Measurements from ENCODE around the gene GIMAP1.

GIMAP1 gene

GRCh38 chr7:150722431-150722931 lies 6.1 kb downstream of the GIMAP1 start:
- Histone ChIP-seq H3K9me2 (replicated peaks; ENCODE audit: insufficient read depth, low read length) (no peaks in the 10 kb centered on the region), H3K9ac (ENCODE audit: low read length) (no peak overlapping the region), H3K9me3 (replicated peaks; ENCODE audit: insufficient read depth, low read length) (no peaks in the 10 kb centered on the region), H3F3A (ENCODE audit: insufficient read depth, low read length) (no peaks in the 10 kb centered on the region), H3K27me3 (replicated peaks; ENCODE audit: insufficient read depth, low read length) (no peaks in the 10 kb centered on the region), H3K4me1 (ENCODE audit: low read length) (no peaks in the 10 kb centered on the region), H3K27ac (ENCODE audit: low read length) (no peak overlapping the region), H2AFZ (ENCODE audit: low read length) (no peak overlapping the region), H3K79me2 (ENCODE audit: low read length) (no peaks in the 10 kb centered on the region), H3K4me3 (ENCODE audit: low read length) (no peak overlapping the region), H3K4me2 (ENCODE audit: low read depth, low read length) (no peak overlapping the region), H4K20me1 (ENCODE audit: insufficient read depth, low read length) (no peaks in the 10 kb centered on the region), H3K36me3 (replicated peaks; ENCODE audit: insufficient read depth, low read length) (no peaks in the 10 kb centered on the region)
- no peak for DNase-seq
- TF ChIP-seq CTCF (IDR thresholded peaks at IDR 0.05; ENCODE audit: low read length), result no peak
- TF ChIP-seq EZH2phosphoT487 (IDR thresholded peaks at IDR 0.05; ENCODE audit: low read length), result no peak

GRCh38 chr7:150723467-150723866 lies 7.1 kb downstream of the GIMAP1 start:
- Histone ChIP-seq H2AFZ (ENCODE audit: low read length) (no peak overlapping the region), H3K27ac (ENCODE audit: low read length) (no peak overlapping the region), H3K27me3 (replicated peaks; ENCODE audit: insufficient read depth, low read length) (no peaks in the 10 kb centered on the region), H3K4me2 (ENCODE audit: low read depth, low read length) (no peak overlapping the region), H3F3A (ENCODE audit: insufficient read depth, low read length) (no peaks in the 10 kb centered on the region), H3K79me2 (ENCODE audit: low read length) (no peaks in the 10 kb centered on the region), H3K9me2 (replicated peaks; ENCODE audit: insufficient read depth, low read length) (no peaks in the 10 kb centered on the region), H3K9me3 (replicated peaks; ENCODE audit: insufficient read depth, low read length) (no peaks in the 10 kb centered on the region), H3K9ac (ENCODE audit: low read length) (no peak overlapping the region), H4K20me1 (ENCODE audit: insufficient read depth, low read length) (no peaks in the 10 kb centered on the region), H3K4me3 (ENCODE audit: low read length) (no peak overlapping the region), H3K36me3 (replicated peaks; ENCODE audit: insufficient read depth, low read length) (no peaks in the 10 kb centered on the region), H3K4me1 (ENCODE audit: low read length) (no peaks in the 10 kb centered on the region)
- TF ChIP-seq CTCF (IDR thresholded peaks at IDR 0.05; ENCODE audit: low read length), result no peak
- TF ChIP-seq EZH2 (optimal IDR thresholded peaks at IDR 0.05; ENCODE audit: low read depth, low read length), result no peak
- TF ChIP-seq EZH2phosphoT487 (IDR thresholded peaks at IDR 0.05; ENCODE audit: low read length), result no peak
- DNase-seq, result no peak

- no peaks in the 10 kb centered on the region for H3K9me3 ChIP-seq (replicated peaks; ENCODE audit: insufficient read depth, low read length)
- no peaks in the 10 kb centered on the region for H4K20me1 ChIP-seq (ENCODE audit: insufficient read depth, low read length)
- TF ChIP-seq EZH2 (optimal IDR thresholded peaks at IDR 0.05; ENCODE audit: low read depth, low read length), result no peak
- no peak for TF ChIP-seq EZH2phosphoT487 (IDR thresholded peaks at IDR 0.05; ENCODE audit: low read length)
- TF ChIP-seq CTCF (IDR thresholded peaks at IDR 0.05; ENCODE audit: low read length), result no peak
- H3K4me3 ChIP-seq (ENCODE audit: low read length), result no peak overlapping the region
- H3K36me3 ChIP-seq (replicated peaks; ENCODE audit: insufficient read depth, low read length), result no peaks in the 10 kb centered on the region
- no peaks in the 10 kb centered on the region for H3K79me2 ChIP-seq (ENCODE audit: low read length)
- H3K4me1 ChIP-seq (ENCODE audit: low read length), result no peaks in the 10 kb centered on the region
- no peaks in the 10 kb centered on the region for H3F3A ChIP-seq (ENCODE audit: insufficient read depth, low read length)
- DNase-seq, result no peak
- H2AFZ ChIP-seq (ENCODE audit: low read length), result no peak overlapping the region
- H3K4me2 ChIP-seq (ENCODE audit: low read depth, low read length), result no peak overlapping the region
- no peak overlapping the region for H3K27ac ChIP-seq (ENCODE audit: low read length)
- H3K9ac ChIP-seq (ENCODE audit: low read length), result no peak overlapping the region
- no peaks in the 10 kb centered on the region for H3K27me3 ChIP-seq (replicated peaks; ENCODE audit: insufficient read depth, low read length)
- H3K9me2 ChIP-seq (replicated peaks; ENCODE audit: insufficient read depth, low read length), result no peaks in the 10 kb centered on the region
These were observed 11.0 kb downstream of the GIMAP1 start for GRCh38 chr7:150727381-150727780.
